Epidermal melanocyte (primary cell): ENCODE data around the gene NDUFA11.

Experiments
- DNase-seq: peaks from one replicate; pipeline ENCODE4 v3.0.0; 2011; ENCODE audit warnings: low spot score; ENCODE audit not compliant: insufficient read length

NDUFA11 gene

DNA sequence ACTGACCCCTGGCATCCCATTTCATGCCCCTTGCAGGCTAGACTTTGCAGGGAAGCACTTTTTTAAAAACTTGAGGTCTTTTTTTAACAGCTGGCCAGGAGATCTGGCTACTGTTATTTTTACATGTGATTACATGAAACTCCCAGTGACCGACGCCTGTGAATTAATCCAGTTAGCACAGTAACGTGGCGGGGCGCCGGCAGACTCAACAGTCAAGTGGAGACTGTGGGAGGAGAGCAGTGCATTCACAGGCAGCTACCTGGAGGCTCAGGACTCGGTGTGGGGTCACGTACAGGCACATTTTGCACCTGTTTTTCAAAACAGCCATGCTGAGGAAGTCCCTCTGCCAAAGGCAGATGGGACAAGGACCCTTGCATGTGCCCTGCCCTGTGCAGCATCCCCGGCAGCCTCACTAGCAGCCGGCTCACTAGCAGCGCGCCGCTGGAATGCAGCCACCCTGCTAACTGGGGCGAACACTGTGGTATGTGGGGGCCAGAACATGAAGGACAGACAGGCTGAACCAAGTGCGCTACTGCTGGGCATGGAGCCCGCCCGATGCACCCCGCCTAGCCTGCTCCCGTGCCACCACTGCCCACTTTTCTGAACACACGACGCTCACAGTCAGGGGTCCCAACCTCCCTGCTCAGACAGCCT, 29.1 kb upstream of the NDUFA11 start:
- no peak for DNase-seq

DNA sequence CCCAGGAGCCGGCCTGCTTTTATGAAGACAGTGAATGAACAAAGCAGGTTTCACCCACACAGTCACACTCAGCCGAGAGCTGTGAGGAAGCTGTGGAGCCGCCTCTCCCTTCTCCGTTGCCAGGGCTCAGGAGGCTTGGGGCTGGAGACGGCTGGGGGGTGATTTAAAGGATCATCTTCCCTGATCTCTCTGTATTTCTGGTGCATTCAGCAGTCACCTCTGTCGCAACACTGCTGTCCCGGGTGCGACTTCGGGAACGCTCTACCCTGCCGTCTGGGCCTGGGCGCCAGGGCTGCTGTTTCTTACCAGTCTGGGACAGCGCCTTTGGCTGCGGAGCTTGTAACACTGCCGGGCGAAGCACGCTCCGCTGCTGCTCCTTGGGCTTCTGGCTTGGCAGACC, 28.6 kb upstream of the NDUFA11 start:
- DNase-seq = no peak

GRCh38 chr19:5931251-5931650, 27.7 kb upstream of the NDUFA11 start:
- no peak for DNase-seq

GRCh38 chr19:5929625-5930024, 26.0 kb upstream of the NDUFA11 start:
- no peak for DNase-seq

GRCh38 chr19:5929179-5929578, 25.6 kb upstream of the NDUFA11 start:
- no peak for DNase-seq

GRCh38 chr19:5927441-5927821, 23.8 kb upstream of the NDUFA11 start:
- no peak for DNase-seq

DNA sequence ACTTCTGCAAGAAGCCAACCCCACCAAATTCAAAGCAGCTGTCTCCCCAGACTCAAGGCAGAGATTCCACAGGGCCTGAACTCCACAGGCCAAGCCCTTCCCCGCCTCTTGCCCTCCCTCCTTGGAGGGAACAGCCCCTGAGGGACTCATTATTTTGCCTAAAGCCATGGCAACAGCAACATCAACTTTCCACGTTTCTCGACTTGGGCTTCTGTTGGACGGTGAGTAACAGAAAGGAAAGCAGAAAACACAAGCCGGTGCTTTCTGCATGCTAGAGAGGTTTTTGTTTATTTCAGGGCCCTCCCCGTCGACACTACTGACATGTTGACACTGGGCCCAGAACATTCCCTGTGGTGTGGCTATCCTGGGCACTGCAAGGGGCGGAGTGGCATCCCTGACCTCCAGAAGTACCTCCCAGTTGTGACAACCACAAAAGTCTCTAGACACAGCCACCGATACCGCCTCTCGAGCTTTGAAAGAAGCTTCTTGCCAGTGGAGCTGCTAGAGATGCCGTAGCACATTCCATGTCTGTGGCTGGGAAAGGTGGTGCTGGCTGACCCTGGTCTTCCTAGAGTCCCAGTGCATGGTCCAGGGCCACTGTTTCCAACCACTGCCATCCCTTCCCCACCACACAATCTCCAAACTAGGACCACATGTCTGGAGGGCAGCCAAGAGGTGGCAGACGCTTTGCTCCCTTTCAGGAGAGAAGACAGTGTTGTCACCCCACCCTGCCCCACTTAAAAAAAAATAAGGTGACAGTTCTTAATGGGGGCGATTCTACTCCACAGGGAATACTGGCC, 23.3 kb upstream of the NDUFA11 start:
- peak; percentile 76 for DNase-seq

DNA sequence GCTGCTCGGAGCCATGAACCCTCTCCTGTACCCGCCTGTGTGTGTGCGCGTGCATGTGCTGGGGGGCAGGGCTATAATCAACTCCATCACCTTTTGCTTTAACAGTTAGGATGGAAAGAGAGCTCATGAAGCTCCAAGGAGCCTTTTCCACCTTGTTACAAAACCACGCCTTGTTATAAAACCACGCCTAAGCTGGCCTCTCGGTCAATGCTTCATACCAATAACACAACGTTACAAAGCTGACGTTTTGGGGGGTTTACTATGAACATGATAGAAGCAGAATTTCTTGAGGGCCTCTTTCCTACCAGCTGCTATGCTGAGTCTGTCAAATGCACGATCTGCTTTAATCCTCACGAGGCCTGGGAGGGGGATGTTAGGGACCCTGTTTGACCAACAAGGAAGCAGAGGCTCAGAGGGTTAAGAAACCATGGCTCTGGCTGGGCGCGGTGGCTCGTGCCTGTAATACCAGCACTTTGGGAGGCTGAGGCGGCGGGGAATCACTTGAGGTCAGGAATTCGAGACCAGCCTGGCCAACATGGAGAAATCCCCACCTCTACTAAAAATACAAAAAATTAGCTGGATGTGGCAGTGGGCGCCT, 22.3 kb upstream of the NDUFA11 start:
- no peak for DNase-seq

- no peak for DNase-seq
Measured at GRCh38 chr19:5923356-5923755, 19.8 kb upstream of the NDUFA11 start.

DNA sequence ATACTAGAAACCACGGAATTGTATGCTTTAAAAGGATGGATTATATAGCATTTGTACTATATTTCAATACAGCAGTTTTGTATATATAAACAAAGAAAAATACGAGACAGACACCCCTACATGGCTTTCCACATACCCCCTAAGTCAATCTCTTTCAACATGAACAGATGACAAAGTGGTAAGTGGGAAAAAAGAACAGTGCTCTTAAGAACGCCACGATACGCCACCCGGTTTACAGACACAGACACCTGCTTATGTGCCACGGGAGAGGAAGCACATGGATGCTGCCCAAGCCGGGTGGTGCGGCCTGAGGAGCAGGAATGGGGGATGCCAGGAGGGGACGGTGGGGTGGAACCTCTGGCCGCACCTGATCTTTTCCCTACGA, 18.6 kb upstream of the NDUFA11 start:
- DNase-seq = no peak

GRCh38 chr19:5921516-5922160, 18.0 kb upstream of the NDUFA11 start:
- DNase-seq = no peak

- DNase-seq = no peak
Measured at GRCh38 chr19:5918463-5919079, 15.0 kb upstream of the NDUFA11 start.

DNA sequence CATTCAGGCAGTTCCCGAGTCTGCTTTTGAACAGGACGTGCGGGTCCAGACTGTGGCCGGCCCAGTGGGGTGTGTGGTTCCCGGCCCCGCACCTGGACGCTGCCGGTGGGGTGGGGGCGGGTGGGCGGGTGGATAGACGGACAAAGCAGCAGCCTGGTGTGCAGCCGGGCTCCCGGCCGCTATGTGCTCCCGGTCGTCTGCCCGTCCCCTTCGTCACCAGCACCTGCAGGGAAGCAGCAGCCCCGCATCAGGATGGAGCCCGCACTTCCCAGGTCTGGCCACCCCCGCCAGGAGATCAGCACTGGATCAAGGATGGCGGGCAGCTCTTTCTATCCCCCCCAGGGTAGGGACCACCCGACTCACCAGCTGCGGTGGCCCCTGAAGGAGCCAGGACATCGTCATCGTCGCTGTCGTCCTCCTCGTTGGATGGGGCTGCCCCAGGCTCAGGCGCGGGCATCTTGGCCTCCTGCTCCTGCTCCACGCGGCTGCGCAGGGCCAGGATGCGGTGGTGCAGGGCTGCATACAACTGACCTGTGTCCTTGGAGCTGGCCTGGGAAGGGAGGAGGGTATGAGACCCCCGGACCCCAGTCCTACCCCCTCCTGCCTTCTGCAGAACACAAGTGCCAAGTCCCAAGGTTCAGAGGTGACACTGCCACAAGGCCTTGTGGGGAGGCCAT, 14.0 kb upstream of the NDUFA11 start:
- DNase-seq = no peak

GRCh38 chr19:5916181-5916708, 12.7 kb upstream of the NDUFA11 start:
- DNase-seq = no peak

DNA sequence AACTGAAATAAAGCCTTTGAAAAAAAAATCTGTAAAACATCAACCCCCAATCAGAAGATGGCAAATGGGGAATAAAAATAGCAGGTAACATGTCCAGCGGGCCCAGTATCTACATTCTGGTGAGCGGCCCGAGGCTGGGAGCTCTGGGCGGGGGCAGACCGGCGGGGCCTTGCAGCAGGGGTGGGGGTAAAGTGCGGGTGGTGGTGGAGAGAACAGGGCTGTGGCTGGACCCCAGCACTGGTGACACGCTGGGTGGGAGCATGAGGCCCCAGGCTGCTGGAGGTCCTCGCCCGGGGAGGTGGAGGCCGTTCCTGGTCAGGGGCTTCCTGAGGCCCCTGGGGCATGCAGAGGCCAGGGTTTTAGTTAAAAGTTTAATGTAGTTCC, 12.2 kb upstream of the NDUFA11 start:
- DNase-seq = no peak

- DNase-seq = no peak
Measured at GRCh38 chr19:5914946-5915781, 11.6 kb upstream of the NDUFA11 start.

- no peak for DNase-seq
Measured at GRCh38 chr19:5914358-5914774, 10.8 kb upstream of the NDUFA11 start.

DNA sequence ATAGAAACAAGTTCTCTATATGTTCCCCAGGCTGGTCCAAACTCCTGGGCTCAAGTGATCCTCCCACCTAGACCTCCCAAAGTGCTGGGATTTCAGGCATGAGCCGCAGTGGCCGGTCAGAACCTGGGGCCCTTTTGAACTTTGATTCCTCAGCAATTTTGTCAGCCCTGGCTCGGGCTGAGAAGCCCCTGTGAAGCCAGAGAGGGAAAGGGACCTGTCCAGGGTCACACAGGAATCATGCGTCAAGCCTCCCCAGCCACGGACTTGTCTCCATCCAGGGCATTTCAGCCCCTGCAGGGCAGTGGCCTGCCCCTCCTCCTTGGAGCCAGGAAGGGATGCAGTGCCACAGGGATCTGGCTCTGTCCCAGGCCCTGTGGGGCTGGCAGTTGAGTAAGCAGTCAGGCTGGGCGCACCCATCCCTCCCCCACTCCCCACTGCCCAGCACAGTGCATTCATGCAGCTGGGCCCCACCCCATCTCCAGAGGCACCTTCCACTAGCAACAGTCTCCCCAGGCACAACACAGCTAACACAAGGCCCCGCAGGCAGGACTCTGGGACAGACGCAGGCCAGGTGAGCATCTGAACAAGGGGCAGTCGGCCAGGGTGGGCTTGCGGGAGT, 10.3 kb upstream of the NDUFA11 start, which contains the start of gene CAPS:
Gene CAPS, plus strand, starts transcription at position 516 of the 619 bp plus-strand sequence. CDS start 153 bp downstream, outside the sequence.
- peak; percentile 79 for DNase-seq

DNA sequence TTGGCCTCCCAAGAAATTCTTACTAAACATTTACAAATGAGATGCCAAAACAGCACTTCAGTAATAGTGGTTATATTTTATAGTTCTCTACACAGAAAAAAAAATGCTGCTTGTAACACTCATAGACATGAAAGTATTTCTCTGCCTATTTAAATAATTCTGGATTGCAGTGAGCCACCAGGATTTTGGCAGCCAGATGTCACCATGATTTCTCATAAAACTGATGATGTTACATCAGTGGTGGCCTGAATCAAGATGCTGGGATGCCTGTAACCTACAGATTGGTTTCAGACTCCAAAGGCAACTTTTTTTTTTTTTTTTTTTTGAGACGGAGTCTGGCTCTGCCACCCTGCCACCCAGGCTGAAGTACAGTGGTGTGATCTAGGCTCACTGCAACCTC, 7.8 kb upstream of the NDUFA11 start:
- no peak for DNase-seq

- no peak for DNase-seq
Measured at GRCh38 chr19:5910638-5910907, 7.0 kb upstream of the NDUFA11 start.
